ENCODE measurements around the gene TBL1X.

DNA sequence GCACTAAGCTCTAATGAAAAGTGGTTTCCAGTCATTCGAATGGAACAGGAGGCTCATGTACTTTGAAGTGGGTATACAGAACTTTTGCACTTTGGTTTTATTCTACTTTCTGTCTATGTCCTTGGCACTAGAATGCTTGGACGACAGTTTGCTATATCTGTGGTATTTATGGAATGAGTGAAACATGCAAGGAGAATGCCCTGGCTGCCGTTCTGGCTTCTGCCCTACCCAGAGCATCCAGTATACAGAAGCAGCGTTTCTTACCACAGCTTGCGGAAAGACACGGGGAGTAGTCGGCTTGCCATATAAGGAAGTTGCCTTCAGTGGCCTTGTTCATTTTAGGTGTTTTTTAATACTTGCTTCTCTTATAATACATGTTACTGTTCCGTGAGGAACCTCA lies 98.0 kb downstream of the TBL1X start:
- no peak for TF ChIP-seq TAF1 (IDR thresholded peaks at IDR 0.05; ENCODE audit: borderline replicate concordance, insufficient read depth, low read length)
- no peak for TF ChIP-seq SIN3A (IDR thresholded peaks at IDR 0.05; ENCODE audit: borderline replicate concordance, insufficient read depth, low read length)
- no peak for TF ChIP-seq POLR2AphosphoS5 (IDR thresholded peaks at IDR 0.05; ENCODE audit: low read depth, low read length)
- TF ChIP-seq, protein P1, sequence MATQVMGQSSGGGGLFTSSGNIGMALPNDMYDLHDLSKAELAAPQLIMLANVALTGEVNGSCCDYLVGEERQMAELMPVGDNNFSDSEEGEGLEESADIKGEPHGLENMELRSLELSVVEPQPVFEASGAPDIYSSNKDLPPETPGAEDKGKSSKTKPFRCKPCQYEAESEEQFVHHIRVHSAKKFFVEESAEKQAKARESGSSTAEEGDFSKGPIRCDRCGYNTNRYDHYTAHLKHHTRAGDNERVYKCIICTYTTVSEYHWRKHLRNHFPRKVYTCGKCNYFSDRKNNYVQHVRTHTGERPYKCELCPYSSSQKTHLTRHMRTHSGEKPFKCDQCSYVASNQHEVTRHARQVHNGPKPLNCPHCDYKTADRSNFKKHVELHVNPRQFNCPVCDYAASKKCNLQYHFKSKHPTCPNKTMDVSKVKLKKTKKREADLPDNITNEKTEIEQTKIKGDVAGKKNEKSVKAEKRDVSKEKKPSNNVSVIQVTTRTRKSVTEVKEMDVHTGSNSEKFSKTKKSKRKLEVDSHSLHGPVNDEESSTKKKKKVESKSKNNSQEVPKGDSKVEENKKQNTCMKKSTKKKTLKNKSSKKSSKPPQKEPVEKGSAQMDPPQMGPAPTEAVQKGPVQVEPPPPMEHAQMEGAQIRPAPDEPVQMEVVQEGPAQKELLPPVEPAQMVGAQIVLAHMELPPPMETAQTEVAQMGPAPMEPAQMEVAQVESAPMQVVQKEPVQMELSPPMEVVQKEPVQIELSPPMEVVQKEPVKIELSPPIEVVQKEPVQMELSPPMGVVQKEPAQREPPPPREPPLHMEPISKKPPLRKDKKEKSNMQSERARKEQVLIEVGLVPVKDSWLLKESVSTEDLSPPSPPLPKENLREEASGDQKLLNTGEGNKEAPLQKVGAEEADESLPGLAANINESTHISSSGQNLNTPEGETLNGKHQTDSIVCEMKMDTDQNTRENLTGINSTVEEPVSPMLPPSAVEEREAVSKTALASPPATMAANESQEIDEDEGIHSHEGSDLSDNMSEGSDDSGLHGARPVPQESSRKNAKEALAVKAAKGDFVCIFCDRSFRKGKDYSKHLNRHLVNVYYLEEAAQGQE (IDR thresholded peaks at IDR 0.05; ENCODE audit: insufficient read depth in 1 of 2, low read depth in 2 of 2, low read length in 2 of 2): no peak
